ENCODE measurements around the gene ADIPOR2. TPM values are rescaled to one million over a fixed set of nuclear protein-coding genes. Genes with fewer than 3 reads are reported as not detected.

Gene ADIPOR2
- total and polyA plus RNA-seq, 2 of the 4 experiments (the other 2 are of a cell fraction): 20.0 to 24.9 TPM

DNA sequence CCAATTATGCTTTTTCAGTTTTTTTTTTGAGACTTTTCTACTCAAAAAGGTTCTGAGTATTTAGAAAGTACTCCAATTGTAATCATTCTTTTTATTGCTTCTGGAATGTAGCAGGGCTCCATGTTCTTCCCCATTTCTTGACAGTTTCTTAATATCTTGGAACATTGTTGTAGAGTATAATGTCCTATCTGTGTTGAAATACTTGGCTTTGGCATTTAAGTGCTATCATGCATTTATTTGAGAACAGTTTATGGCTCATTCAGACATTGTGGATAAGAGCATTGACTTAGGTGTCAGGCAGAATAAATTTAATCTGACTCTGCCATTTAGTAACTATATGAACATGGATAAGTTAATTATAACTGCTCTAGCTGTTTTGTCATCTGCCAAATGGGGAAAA is 28.3 kb downstream of the ADIPOR2 start:
- no peak overlapping the region for H3K4me3 ChIP-seq (ENCODE audit: insufficient read depth, low read depth, low read length)
- no peak overlapping the region for H3K18ac ChIP-seq (ENCODE audit: low read depth, low read length)
- no peak overlapping the region for H3K4me2 ChIP-seq (ENCODE audit: low read depth, low read length)
- H4K20me1 ChIP-seq (ENCODE audit: insufficient read depth, low read length): peaks cover 37% of the 10 kb centered on the region
- no peak overlapping the region for H3K56ac ChIP-seq (ENCODE audit: extremely low read depth, insufficient read depth, low read length)
- no peak for ATAC-seq (ENCODE audit: low read depth)
- H2BK20ac ChIP-seq (ENCODE audit: low read depth, low read length): no peak overlapping the region
- in situ Hi-C loops (cut with MboI; ENCODE audit: low sequenced_read_pairs): no loop called here
- no peak overlapping the region for H3K14ac ChIP-seq (replicated peaks; ENCODE audit: low read depth, low read length)
- H3K79me1 ChIP-seq (ENCODE audit: low read depth in 1 of 2, low read length in 2 of 2): peaks cover 20 to 50% of the 10 kb centered on the region in 2 experiments
- H4K8ac ChIP-seq (ENCODE audit: low read depth in 2 of 2, low read length in 2 of 2): no peak overlapping the region
- CTCF ChIA-PET: interaction anchor here (0.6 kb wide), 1 partner anchor 722 kb away, joined by 6 read pairs; no protein-coding TSS in a partner anchor
- peaks cover 2% of the 10 kb centered on the region; the same call in 1 of the 2 replicates for H3K4me1 ChIP-seq (ENCODE audit: control insufficient read depth, insufficient read depth, low read length)
- TF ChIP-seq SMC3 (IDR thresholded peaks at IDR 0.05; ENCODE audit: low read depth, low read length): no peak
- TF ChIP-seq, protein P1, sequence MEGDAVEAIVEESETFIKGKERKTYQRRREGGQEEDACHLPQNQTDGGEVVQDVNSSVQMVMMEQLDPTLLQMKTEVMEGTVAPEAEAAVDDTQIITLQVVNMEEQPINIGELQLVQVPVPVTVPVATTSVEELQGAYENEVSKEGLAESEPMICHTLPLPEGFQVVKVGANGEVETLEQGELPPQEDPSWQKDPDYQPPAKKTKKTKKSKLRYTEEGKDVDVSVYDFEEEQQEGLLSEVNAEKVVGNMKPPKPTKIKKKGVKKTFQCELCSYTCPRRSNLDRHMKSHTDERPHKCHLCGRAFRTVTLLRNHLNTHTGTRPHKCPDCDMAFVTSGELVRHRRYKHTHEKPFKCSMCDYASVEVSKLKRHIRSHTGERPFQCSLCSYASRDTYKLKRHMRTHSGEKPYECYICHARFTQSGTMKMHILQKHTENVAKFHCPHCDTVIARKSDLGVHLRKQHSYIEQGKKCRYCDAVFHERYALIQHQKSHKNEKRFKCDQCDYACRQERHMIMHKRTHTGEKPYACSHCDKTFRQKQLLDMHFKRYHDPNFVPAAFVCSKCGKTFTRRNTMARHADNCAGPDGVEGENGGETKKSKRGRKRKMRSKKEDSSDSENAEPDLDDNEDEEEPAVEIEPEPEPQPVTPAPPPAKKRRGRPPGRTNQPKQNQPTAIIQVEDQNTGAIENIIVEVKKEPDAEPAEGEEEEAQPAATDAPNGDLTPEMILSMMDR (conservative IDR thresholded peaks at IDR 0.05; ENCODE audit: low read depth, low read length): no peak
- no peak for TF ChIP-seq CHD1 (IDR thresholded peaks at IDR 0.05; ENCODE audit: low read depth, low read length)
- no peak for TF ChIP-seq RCOR1 (IDR thresholded peaks at IDR 0.05; ENCODE audit: insufficient replicate concordance, low read length)
- TF ChIP-seq, protein P2, sequence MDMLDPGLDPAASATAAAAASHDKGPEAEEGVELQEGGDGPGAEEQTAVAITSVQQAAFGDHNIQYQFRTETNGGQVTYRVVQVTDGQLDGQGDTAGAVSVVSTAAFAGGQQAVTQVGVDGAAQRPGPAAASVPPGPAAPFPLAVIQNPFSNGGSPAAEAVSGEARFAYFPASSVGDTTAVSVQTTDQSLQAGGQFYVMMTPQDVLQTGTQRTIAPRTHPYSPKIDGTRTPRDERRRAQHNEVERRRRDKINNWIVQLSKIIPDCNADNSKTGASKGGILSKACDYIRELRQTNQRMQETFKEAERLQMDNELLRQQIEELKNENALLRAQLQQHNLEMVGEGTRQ (IDR thresholded peaks at IDR 0.05; ENCODE audit: low read depth, low read length): no peak
- TF ChIP-seq, protein P3, sequence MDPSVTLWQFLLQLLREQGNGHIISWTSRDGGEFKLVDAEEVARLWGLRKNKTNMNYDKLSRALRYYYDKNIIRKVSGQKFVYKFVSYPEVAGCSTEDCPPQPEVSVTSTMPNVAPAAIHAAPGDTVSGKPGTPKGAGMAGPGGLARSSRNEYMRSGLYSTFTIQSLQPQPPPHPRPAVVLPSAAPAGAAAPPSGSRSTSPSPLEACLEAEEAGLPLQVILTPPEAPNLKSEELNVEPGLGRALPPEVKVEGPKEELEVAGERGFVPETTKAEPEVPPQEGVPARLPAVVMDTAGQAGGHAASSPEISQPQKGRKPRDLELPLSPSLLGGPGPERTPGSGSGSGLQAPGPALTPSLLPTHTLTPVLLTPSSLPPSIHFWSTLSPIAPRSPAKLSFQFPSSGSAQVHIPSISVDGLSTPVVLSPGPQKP (IDR thresholded peaks at IDR 0.05; ENCODE audit: borderline replicate concordance, low read depth, low read length): no peak
- no peak for TF ChIP-seq FOS (IDR thresholded peaks at IDR 0.05; ENCODE audit: low read depth, low read length)
- no peak for TF ChIP-seq NFE2L2 (IDR thresholded peaks at IDR 0.05; ENCODE audit: low read depth, low read length)
- TF ChIP-seq CEBPB (IDR thresholded peaks at IDR 0.05; ENCODE audit: low read depth, low read length): no peak
- TF ChIP-seq POLR2A (IDR thresholded peaks at IDR 0.05; ENCODE audit: low read depth, low read length): no peak
- TF ChIP-seq MXI1 (IDR thresholded peaks at IDR 0.05; ENCODE audit: borderline replicate concordance, low read depth, low read length): no peak
- TF ChIP-seq RFX5 (IDR thresholded peaks at IDR 0.05; ENCODE audit: low read depth, low read length): no peak
- TF ChIP-seq BHLHE40 (IDR thresholded peaks at IDR 0.05; ENCODE audit: low read depth, low read length): no peak
- no peak overlapping the region for H4K91ac ChIP-seq (ENCODE audit: insufficient read depth, low read depth, low read length)
- no peak overlapping the region for H3K27ac ChIP-seq (ENCODE audit: insufficient read depth, low read length)
- no peaks in the 10 kb centered on the region for H3K27me3 ChIP-seq (ENCODE audit: control insufficient read depth, insufficient read depth, low read length)
- DNase-seq: no peak
- no peak overlapping the region for H2AFZ ChIP-seq (replicated peaks; ENCODE audit: low read length, poor library complexity)
- H3K9me1 ChIP-seq (ENCODE audit: insufficient read depth, low read length): no peaks in the 10 kb centered on the region; the same call in 1 of the 2 replicates
- no peak overlapping the region for H3K23ac ChIP-seq (ENCODE audit: low read depth, low read length)
- H2AK5ac ChIP-seq (ENCODE audit: low read depth, low read length): no peak overlapping the region
- dilution Hi-C loops (cut with HindIII; ENCODE audit: low sequenced_read_pairs, unreplicated experiment): no loop called here
- 0 out of 2 replicates have a peak, but pooled peaks cover 2% of the 10 kb centered on the region for H3K36me3 ChIP-seq (ENCODE audit: control insufficient read depth, insufficient read depth, low read length)
- no peaks in the 10 kb centered on the region for H3K9me3 ChIP-seq (ENCODE audit: control insufficient read depth, insufficient read depth, low read length)
- H4K5ac ChIP-seq (ENCODE audit: low read depth, low read length): no peak overlapping the region
- POLR2A ChIA-PET (ENCODE audit: unreplicated experiment): no interaction called here
- H2BK120ac ChIP-seq (ENCODE audit: low read depth, low read length): no peak overlapping the region
- no peak overlapping the region for H2AK9ac ChIP-seq (replicated peaks; ENCODE audit: low read depth, low read length, poor library complexity)
- no peak overlapping the region for H3K9ac ChIP-seq (ENCODE audit: low read depth, low read length)
- no peak overlapping the region for H2BK15ac ChIP-seq (ENCODE audit: low read depth, low read length)
- H3K4ac ChIP-seq (ENCODE audit: low read depth, low read length): no peak overlapping the region
- no TSS peak for BruUV-seq (replicated peaks)
- H2BK5ac ChIP-seq (ENCODE audit: low read depth, low read length, poor library complexity, severe bottlenecking): no peak overlapping the region
- intact Hi-C loops (cut with micrococcal nuclease): no loop called here
